Activated CD4-positive, alpha-beta T cell treated with anti-CD3 and anti-CD28 coated beads, Interleukin-10, Interleukin-2, amounts not matched to agents 100 ng/mL and 50 ng/mL, durations not matched to agents 16 hours and 8 hours (primary cell): ENCODE measurements around the gene TET1.
"Not testable (repeated sequence)": the region's sequence is repeated elsewhere in the genome, so short reads cannot be mapped to it uniquely, and the experiment has no call there.

Source experiments
- DNase-seq: peaks from one replicate; pipeline ENCODE4 v3.0.0-alpha.2; 2020

Gene TET1

GRCh38 chr10:68564712-68565111 lies 4.6 kb downstream of the TET1 start:
- DNase-seq, result no peak

GRCh38 chr10:68565658-68566057 lies 5.5 kb downstream of the TET1 start:
- no peak for DNase-seq

- DNase-seq, result no peak
Observed at GRCh38 chr10:68566351-68566750, 6.2 kb downstream of the TET1 start.

- DNase-seq, result no peak
Observed at GRCh38 chr10:68566955-68567354, 6.8 kb downstream of the TET1 start.

DNA sequence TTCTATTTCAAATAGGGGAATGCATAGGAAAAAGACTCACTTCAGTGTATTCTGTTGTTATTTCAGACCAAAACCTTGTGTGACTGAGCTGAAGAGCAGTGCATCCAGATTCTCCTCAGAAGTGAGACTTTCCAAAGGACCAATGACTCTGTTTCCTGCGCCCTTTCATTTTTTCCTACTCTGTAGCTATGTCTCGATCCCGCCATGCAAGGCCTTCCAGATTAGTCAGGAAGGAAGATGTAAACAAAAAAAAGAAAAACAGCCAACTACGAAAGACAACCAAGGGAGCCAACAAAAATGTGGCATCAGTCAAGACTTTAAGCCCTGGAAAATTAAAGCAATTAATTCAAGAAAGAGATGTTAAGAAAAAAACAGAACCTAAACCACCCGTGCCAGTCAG lies 12.0 kb downstream of the TET1 start:
- DNase-seq, result no peak

DNA sequence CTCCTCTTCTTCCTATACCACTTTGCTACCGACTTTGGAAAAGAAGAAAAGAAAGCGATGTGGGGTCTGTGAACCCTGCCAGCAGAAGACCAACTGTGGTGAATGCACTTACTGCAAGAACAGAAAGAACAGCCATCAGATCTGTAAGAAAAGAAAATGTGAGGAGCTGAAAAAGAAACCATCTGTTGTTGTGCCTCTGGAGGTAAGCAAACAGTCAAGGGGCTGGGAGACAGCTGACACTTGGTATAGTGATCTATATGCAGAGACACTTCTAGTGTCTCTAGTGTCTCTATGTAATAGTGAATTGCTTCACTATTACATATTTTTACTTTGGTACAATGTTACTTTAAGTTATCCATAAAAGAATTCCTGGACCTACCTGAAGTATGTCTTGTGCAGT lies 13.9 kb downstream of the TET1 start:
- no peak for DNase-seq

- DNase-seq, result no peak
Observed at GRCh38 chr10:68576118-68576517, 16.0 kb downstream of the TET1 start.

DNA sequence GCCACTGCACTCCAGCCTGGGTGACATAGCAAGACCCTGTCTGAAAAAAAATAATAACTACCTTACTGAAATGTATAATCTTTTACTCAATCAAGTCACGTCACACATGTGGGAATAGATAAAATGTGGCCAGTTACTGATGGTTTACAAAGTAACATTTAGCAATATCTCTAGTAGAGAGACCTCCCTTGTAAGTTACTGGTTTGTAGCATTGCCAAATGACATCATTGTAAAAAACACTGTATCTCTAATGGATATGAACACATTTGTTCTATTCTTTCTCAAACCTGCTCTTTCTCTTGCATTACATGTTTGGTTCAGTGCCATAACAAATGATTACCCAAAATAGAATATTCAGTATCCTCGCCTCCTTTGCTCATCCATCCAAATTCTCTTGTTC lies 18.8 kb downstream of the TET1 start:
- no peak for DNase-seq

GRCh38 chr10:68584187-68584586 lies 24.1 kb downstream of the TET1 start:
- peak; percentile 32 for DNase-seq

DNA sequence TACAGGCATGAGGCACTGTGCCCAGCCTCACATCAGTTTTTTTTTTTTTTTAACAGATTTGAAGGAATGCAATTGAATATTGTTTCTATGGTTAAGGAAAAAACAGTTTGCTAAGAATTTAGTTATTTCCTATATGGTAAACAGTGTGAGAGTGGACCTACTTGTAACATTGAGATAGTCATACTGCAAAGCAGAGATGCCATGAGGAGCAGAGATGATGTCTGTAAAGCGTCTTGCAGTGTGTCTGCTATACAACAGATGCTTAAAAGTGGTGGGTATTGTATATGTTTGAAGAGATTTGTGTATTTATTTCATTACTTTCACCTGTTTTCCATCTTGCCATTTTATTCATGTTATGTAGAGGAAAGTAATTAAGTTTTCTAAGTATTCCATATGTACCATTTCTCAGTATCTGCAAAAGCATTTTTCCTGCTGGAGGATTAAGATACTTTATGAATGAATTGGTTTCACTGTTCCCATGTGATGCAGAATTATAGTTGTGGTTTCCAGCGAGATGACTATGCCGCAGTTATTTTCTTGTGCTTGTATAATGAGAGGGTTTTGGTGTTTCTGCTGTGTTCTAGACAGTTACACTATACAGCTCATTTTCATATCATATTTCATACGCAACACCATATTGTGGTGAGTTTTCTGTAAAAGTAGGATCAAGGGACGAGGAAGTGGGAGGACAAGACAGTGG lies 26.6 kb downstream of the TET1 start:
- DNase-seq, result peak; percentile 51

- DNase-seq, result peak; percentile 10
Observed at GRCh38 chr10:68594405-68594804, 34.3 kb downstream of the TET1 start.

- no peak for DNase-seq
Observed at GRCh38 chr10:68595513-68595912, 35.4 kb downstream of the TET1 start.

- no peak for DNase-seq
Observed at GRCh38 chr10:68597407-68597806, 37.3 kb downstream of the TET1 start.

DNA sequence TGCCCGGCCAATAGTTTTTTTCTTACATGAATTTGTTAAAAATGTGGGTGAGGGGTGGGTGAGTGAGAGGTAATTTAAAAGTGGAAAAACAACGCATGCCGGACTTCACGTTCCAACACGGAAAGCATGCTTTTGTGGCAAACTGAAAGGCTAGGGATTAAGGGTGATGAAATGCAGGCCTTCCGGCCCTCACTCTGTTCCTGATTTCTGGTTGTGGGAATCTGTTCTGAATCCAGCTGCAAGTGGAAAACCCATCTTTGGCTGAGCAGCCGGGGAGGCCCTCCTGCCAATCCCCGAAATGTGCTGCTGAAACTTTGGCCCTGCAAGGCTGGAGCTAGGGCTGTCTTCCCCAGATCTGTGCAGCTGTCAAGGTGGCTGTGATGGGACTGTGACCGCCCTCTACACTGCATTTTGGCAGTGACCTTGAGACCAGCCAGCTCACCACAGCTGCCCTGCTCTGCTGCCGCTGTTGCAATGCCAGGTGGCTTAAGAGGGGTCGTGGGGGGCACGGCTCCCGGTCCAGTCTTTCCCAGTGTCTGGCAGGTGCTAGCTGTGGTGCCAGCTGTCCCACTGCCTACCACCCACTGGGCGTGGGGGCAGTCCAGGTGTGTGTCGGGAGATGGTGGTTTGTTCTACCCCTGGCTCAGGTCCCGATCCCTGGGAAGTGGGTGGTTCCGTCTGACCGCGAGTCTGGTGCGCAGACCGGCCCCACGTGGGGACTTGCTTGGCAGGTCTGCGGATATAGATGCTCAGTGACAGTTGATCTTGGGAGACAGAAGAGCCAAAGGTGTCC lies 39.0 kb downstream of the TET1 start:
- no peak for DNase-seq

DNA sequence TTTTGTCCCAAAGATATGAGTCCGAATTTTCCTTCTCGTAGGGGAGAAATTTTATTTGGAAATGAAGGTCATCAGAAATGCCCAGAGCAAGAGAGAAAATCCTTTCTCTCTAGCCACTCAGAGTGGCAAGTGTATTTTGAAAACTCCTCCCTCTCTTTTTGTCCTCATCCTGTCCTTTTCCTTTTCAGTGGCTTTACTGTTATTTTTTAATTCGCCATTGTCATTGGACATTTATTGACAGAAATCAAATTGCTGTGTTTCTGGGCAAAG lies 39.6 kb downstream of the TET1 start:
- DNase-seq, result no peak

- DNase-seq, result peak; percentile 58
Observed at GRCh38 chr10:68600041-68600778, 40.1 kb downstream of the TET1 start.

DNA sequence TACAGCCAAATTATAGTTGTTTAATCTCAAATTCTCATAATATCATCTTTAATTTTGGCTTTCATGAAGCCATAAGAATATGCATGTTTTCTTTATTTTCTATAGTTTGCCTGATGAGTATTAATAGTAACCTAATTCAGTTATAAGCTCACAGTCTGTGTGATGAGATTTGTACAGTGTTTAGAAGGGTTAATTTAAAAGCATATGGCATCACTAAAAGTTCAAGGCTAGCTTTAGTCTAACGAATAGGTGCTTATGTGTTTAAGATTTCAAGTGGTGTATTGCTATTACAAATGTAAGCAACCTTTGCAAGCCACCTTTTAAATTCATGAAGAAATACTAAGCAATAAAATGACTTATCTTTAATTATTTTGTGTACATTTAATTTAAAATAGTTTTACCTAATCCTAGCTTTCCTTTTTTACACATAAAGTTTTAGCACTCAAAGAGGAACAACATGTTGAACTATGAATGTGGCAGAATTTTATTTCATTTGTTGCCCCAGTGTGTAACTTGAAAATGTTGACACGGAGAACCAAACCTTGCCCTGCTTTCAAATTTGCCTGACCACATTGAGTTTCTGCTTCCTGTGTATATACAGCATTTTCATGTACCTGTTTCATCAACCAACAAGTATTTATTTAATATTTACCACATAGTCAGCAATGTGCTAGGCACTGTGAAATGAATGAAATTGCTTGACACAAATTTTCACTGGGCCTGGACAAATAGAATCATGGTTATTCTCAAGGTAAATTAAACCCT lies 41.5 kb downstream of the TET1 start:
- DNase-seq, result no peak

DNA sequence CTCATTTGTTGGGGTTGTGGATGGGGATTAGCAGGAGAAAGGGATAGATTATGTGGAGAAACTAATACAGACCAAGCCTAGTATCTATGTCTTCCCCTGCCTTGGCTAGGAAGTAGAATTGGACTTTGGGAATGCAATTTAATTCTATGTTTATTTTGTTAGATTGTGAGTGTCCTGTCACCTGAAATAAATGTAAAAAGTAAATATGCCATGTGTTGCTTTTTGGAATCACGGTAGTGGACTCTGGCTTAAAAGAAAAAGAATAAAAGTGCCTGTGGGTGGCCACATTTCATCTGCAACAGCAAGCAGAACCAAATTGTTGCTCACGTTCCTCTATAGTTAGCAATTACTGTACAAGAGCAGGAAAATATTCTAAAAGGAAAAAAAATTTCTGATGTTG lies 42.3 kb downstream of the TET1 start:
- no peak for DNase-seq

GRCh38 chr10:68603766-68604165 lies 43.6 kb downstream of the TET1 start:
- no peak for DNase-seq

DNA sequence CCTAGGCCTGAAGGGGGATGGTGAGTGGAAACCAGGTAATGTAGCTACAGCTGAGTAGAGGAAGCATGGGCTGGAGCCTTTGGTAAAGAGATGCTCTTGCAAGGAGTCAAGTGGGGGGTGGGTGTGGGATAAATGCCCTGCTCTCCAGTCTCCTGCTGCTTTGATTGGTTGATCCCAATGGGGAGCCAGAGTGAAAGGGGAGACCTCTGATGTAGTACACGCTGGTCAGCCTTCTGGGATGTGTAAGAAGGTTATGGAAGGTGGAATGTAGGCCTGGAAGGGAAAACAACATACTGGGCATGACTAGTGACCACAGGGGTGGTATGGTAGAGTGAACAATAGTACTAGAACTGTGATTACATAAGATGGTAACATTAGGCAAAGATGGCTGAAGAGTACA lies 44.3 kb downstream of the TET1 start:
- DNase-seq, result no peak

GRCh38 chr10:68606918-68607317 lies 46.8 kb downstream of the TET1 start:
- DNase-seq, result no peak

DNA sequence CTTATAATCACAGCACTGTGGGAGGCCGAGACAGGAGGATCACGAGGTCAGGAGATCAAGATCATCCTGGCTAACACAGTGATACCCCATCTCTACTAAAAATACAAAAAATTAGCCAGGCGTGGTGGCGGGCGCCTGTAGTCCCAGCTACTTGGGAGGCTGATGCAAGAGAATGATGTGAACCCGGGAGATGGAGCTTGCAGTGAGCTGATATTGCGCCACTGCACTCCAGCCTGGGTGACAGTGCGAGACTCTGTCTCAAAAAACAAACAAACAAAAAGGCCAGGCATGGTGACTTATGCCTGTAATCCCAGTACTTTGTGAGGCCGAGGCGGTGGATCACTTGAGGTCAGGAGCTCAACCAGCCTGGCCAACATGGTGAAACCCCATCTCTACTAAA lies 49.9 kb downstream of the TET1 start:
- not testable (repeated sequence) for DNase-seq

DNA sequence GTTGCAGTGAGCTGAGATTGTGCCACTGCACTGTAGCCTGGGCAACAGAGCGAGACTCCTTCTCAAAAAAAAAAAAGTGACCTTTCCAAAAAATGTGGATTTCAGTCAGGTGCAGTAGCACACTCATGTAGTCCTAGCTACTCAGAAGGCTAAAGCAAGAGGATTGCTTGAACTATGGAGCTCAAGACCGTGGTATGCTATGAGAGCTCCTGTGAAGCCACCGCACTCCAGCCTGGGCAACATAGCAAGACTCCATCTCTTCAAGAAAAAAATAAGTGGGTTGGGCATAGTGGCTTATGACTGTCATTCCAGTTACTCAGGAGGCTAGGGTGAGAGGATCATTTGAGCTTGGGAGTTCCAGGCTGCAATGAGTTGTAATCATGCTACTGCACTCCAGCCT lies 51.1 kb downstream of the TET1 start:
- no peak for DNase-seq
